ENCODE measurements around the gene GNA12.

- TF ChIP-seq CTCF (IDR thresholded peaks at IDR 0.05; ENCODE audit: borderline replicate concordance, extremely low read depth, low read length, poor library complexity, severe bottlenecking), result no peak
- no peak for TF ChIP-seq EZH2 (IDR thresholded peaks at IDR 0.05; ENCODE audit: borderline replicate concordance, low read depth, low read length, severe bottlenecking)
Observed at GRCh38 chr7:2838451-2838850, 5.7 kb downstream of the GNA12 start.

Data from DND-41 (cell line).